HCT116 (cell line): ENCODE results near the gene SUSD6. TPM values are rescaled to one million over a fixed set of nuclear protein-coding genes. Genes with fewer than 3 reads are reported as not detected.

Experiments used
- ATAC-seq: fragments of 200-7000 bp; cut with Tn5 transposase; 2 replicates; pipeline ENCODE4 v1.9.1; 2020; ENCODE audit warnings: mild to moderate bottlenecking, moderate library complexity
- BruUV-seq: library from RNA; stranded (reverse); fragments of 400-500 nt; replicated peaks from 2 replicates; lab custom pipeline; 2021; lab: Mats Ljungman, UMichigan
- CTCF ChIA-PET: fragments of 300-600 bp; sonication (Branson Sonifier 250); formaldehyde crosslinking; loops from one replicate; lab custom pipeline; 2021; ENCODE audit warnings: antibody characterized with exemption; lab: Charles Lee
- POLR2A ChIA-PET: fragments of 300-600, 350-600 bp; sonication (Branson Sonifier 250); formaldehyde crosslinking; loops from one replicate; lab custom pipeline; 2021; ENCODE audit warnings: antibody characterized with exemption; lab: Charles Lee
- RAD21 ChIA-PET, 2 experiments: fragments of 300-600 bp; sonication (Branson Sonifier 250); formaldehyde crosslinking; loops; one replicate each; lab custom pipeline; 2023; ENCODE audit warnings: low total read pairs in 2 of 2; ENCODE audit not compliant: uncharacterized antibody in 2 of 2, unreplicated experiment in 2 of 2, low non-redundant PET in 1 of 2; lab: Charles Lee
- DNase-seq: peaks from one replicate; pipeline ENCODE4 v3.0.0-alpha.2; 2010; ENCODE audit warnings: low read depth, low spot score
- H2AFZ ChIP-seq: fragments of 200-600 bp; shearing (Covaris generic), sonication (generic); 2 replicates; pipeline ENCODE4 v1.6.1; 2017; ENCODE audit warnings: low read depth, mixed run types, mixed read lengths, antibody characterized with exemption, low read length; ENCODE audit not compliant: poor library complexity, severe bottlenecking
- H3K27ac ChIP-seq: 2 replicates; pipeline ENCODE4 v1.5.1; 2012; ENCODE audit warnings: low read depth, low read length
- H3K27me3 ChIP-seq: fragments of 200-600 bp; sonication (generic); 2 replicates; pipeline ENCODE4 v1.6.1; 2016; ENCODE audit warnings: mixed run types, low read length, mixed read lengths; ENCODE audit not compliant: insufficient read depth
- H3K36me3 ChIP-seq, 2 experiments: fragments of 200-500 bp in 1 of 2; fragments of 200-600 bp in 1 of 2; sonication (Bioruptor generic) in 1 of 2; sonication (generic) in 1 of 2; 2 replicates each; pipeline versions ENCODE4 v1.5.1 to v1.6.1; 2014 to 2016; ENCODE audit warnings: low read length in 2 of 2, inconsistent platforms in 1 of 2, mixed read lengths in 1 of 2, mixed run types in 1 of 2; ENCODE audit not compliant: insufficient read depth in 2 of 2, control insufficient read depth in 1 of 2
- H3K4me1 ChIP-seq, 2 experiments: fragments of 200-600 bp in 1 of 2; sonication (generic) in 1 of 2; 2 replicates each; pipeline versions ENCODE4 v1.5.1 to v1.6.1; 2012 to 2017; ENCODE audit warnings: low read length in 2 of 2, inconsistent platforms in 1 of 2, mild to moderate bottlenecking in 1 of 2, mixed read lengths in 1 of 2, mixed run types in 1 of 2, moderate library complexity in 1 of 2; ENCODE audit not compliant: insufficient read depth in 2 of 2, control insufficient read depth in 1 of 2
- H3K4me2 ChIP-seq: fragments of 200-600 bp; sonication (generic); 2 replicates; pipeline ENCODE4 v1.6.1; 2017; ENCODE audit warnings: mixed run types, low read length, mixed read lengths
- H3K4me3 ChIP-seq, 2 experiments: fragments of 200-600 bp in 1 of 2; sonication (generic) in 1 of 2; replicated peaks in 1 of 2; 2 replicates each; pipeline ENCODE4 v1.5.1; 2011 to 2016; ENCODE audit warnings: low read length in 2 of 2, control low read depth in 1 of 2, low read depth in 1 of 2, mild to moderate bottlenecking in 1 of 2, mixed read lengths in 1 of 2, mixed run types in 1 of 2
- H3K79me2 ChIP-seq: fragments of 200-600 bp; sonication (generic); 2 replicates; pipeline ENCODE4 v1.6.1; 2017; ENCODE audit warnings: mild to moderate bottlenecking, mixed run types, low read length, moderate library complexity, mixed read lengths; ENCODE audit not compliant: insufficient read depth
- H3K9ac ChIP-seq: fragments of 200-600 bp; sonication (generic); 2 replicates; pipeline ENCODE4 v1.6.1; 2016; ENCODE audit warnings: low read length, mixed read lengths
- H3K9me2 ChIP-seq: fragments of 200-600 bp; sonication (generic), shearing (Covaris generic); 2 replicates; pipeline ENCODE4 v1.6.1; 2017; ENCODE audit warnings: mixed run types, mild to moderate bottlenecking, moderate library complexity; ENCODE audit not compliant: insufficient read depth
- H3K9me3 ChIP-seq, 2 experiments: fragments of 200-500 bp in 1 of 2; fragments of 200-600 bp in 1 of 2; sonication (Bioruptor generic) in 1 of 2; sonication (generic) in 1 of 2; 2 replicates each; pipeline ENCODE4 v1.6.1; 2014 to 2017; ENCODE audit warnings: low read length in 2 of 2, mixed read lengths in 2 of 2, inconsistent platforms in 1 of 2, low read depth in 1 of 2, mild to moderate bottlenecking in 1 of 2, mixed run types in 1 of 2, moderate library complexity in 1 of 2; ENCODE audit not compliant: control insufficient read depth in 1 of 2, insufficient read depth in 1 of 2
- H4K20me1 ChIP-seq: fragments of 200-600 bp; sonication (generic), shearing (Covaris generic); 2 replicates; pipeline ENCODE4 v1.6.1; 2017; ENCODE audit warnings: mixed run types, mild to moderate bottlenecking, moderate library complexity; ENCODE audit not compliant: insufficient read depth
- CBX3 ChIP-seq: IDR thresholded peaks from 2 replicates; pipeline ENCODE4 v1.6.1; 2012; ENCODE audit warnings: low read depth
- CEBPB ChIP-seq: IDR thresholded peaks from 2 replicates; pipeline ENCODE4 v1.6.1; 2012; ENCODE audit warnings: low read depth
- EGR1 ChIP-seq: IDR thresholded peaks from 2 replicates; pipeline ENCODE4 v1.6.1; 2012; ENCODE audit warnings: low read depth
- ELF1 ChIP-seq: IDR thresholded peaks from 2 replicates; pipeline ENCODE4 v1.6.1; 2012; ENCODE audit warnings: low read depth, borderline replicate concordance
- EZH2phosphoT487 ChIP-seq: fragments of 200-600 bp; IDR thresholded peaks from 2 replicates; pipeline ENCODE4 v1.6.1; 2018; ENCODE audit warnings: antibody characterized with exemption, borderline replicate concordance
- FOSL1 ChIP-seq: IDR thresholded peaks from 2 replicates; pipeline ENCODE4 v1.6.1; 2012; ENCODE audit warnings: low read depth
- JUND ChIP-seq: IDR thresholded peaks from 2 replicates; pipeline ENCODE4 v1.6.1; 2012
- MAX ChIP-seq: IDR thresholded peaks from 2 replicates; pipeline ENCODE4 v1.6.1; 2012
- POLR2A ChIP-seq: IDR thresholded peaks from 2 replicates; pipeline ENCODE4 v1.7.0; 2011; ENCODE audit warnings: borderline replicate concordance; ENCODE audit not compliant: insufficient read depth, insufficient read length; ENCODE audit errors: extremely low read depth
- RAD21 ChIP-seq: IDR thresholded peaks from 2 replicates; pipeline ENCODE4 v1.6.1; 2012; ENCODE audit warnings: low read depth, mild to moderate bottlenecking
- SIN3A ChIP-seq: IDR thresholded peaks from 2 replicates; pipeline ENCODE4 v1.6.1; 2012; ENCODE audit warnings: low read depth
- SP1 ChIP-seq: IDR thresholded peaks from 2 replicates; pipeline ENCODE4 v1.6.1; 2012; ENCODE audit warnings: low read depth
- SRF ChIP-seq: IDR thresholded peaks from 2 replicates; pipeline ENCODE4 v1.6.1; 2012; ENCODE audit warnings: low read depth
- TCF7L2 ChIP-seq: IDR thresholded peaks from 2 replicates; pipeline ENCODE4 v1.7.0; 2011; ENCODE audit warnings: borderline replicate concordance, inconsistent platforms; ENCODE audit not compliant: insufficient read depth, insufficient read length; ENCODE audit errors: extremely low read depth
- YY1 ChIP-seq: IDR thresholded peaks from 2 replicates; pipeline ENCODE4 v1.6.1; 2011; ENCODE audit warnings: low read length, low read depth, moderate library complexity, mild to moderate bottlenecking; ENCODE audit not compliant: insufficient replicate concordance; ENCODE audit errors: extremely low read depth
- ZBTB33 ChIP-seq: IDR thresholded peaks from 2 replicates; pipeline ENCODE4 v1.6.1; 2011; ENCODE audit warnings: mild to moderate bottlenecking, low read length, moderate library complexity; ENCODE audit not compliant: insufficient replicate concordance; ENCODE audit errors: extremely low read depth
- intact Hi-C: fragments of 100-400 bp; cut with micrococcal nuclease; formaldehyde crosslinking; loops from 2 replicates; pipeline ENCODE4 v1.10.0; 2022
- total RNA-seq: library from RNA; stranded (reverse); gene quantifications from one replicate; pipeline ENCODE4 v1.2.1, GENCODE V29; 2021; ENCODE audit not compliant: unreplicated experiment

SUSD6 gene
- total RNA-seq, 1 experiment from 2014 or later, result 6.4 TPM

DNA sequence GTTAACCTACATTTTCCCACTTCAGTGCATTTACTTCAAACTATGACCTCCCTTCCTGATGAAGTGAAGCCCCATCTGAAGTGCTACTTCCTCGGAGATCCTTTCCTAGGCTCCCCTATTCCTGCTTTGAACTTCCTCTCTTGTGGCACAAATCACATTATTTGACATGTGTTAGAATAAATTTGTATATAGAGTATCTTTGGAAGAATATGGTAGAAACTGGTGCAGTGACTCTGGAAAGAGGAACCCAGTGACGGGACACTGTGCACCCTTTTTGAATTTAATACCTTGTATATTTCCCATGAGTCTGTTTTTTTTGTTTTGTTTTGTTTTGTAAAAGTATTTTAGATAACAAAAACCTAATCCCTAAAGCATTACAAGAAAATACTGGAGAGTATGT is 89.2 kb downstream of the SUSD6 start:
- TF ChIP-seq CBX3, result no peak
- TF ChIP-seq ELF1, result no peak
- no peak for TF ChIP-seq SP1
- no peak for TF ChIP-seq RAD21
- no peak for TF ChIP-seq EZH2phosphoT487
- no peak for TF ChIP-seq EGR1
- no peak for TF ChIP-seq POLR2A
- TF ChIP-seq SIN3A, result no peak
- TF ChIP-seq JUND, result no peak
- TF ChIP-seq, all 23 proteins: peak for 0
- H3K9me2 ChIP-seq, result no peaks in the 10 kb centered on the region
- DNase-seq (no peak), ATAC-seq (no peak)
- H3K79me2 ChIP-seq, result no peaks in the 10 kb centered on the region
- ChIA-PET CTCF (no interaction called here), POLR2A (no interaction called here), RAD21 (no interaction called here)
- H3K27ac ChIP-seq, result no peak overlapping the region
- no peaks in the 10 kb centered on the region for H3K9me3 ChIP-seq
- intact Hi-C loops, result no loop called here
- H3K27me3 ChIP-seq, result no peaks in the 10 kb centered on the region
- H4K20me1 ChIP-seq, result no peaks in the 10 kb centered on the region
- peaks cover 0 to 4% of the 10 kb centered on the region in 2 experiments; a peak in 1 of 4 replicates for H3K4me1 ChIP-seq
- no peak overlapping the region for H3K4me3 ChIP-seq
- no TSS peak for BruUV-seq
- no peak overlapping the region for H2AFZ ChIP-seq
- no peaks in the 10 kb centered on the region for H3K36me3 ChIP-seq
- H3K9ac ChIP-seq, result no peak overlapping the region
- no peak overlapping the region for H3K4me2 ChIP-seq

- intact Hi-C loops, result no loop called here
- Histone ChIP-seq H3K9me3 (no peaks in the 10 kb centered on the region), H3K4me1 (no peaks in the 10 kb centered on the region), H3K9ac (no peak overlapping the region), H3K9me2 (no peaks in the 10 kb centered on the region), H3K4me2 (no peak overlapping the region), H3K27me3 (no peaks in the 10 kb centered on the region), H3K27ac (no peak overlapping the region), H4K20me1 (no peaks in the 10 kb centered on the region), H3K4me3 (no peak overlapping the region), H3K79me2 (no peaks in the 10 kb centered on the region), H2AFZ (no peak overlapping the region), H3K36me3 (no peaks in the 10 kb centered on the region)
- POLR2A ChIA-PET, result no interaction called here
- CTCF ChIA-PET, result no interaction called here
- no peak for DNase-seq
- RAD21 ChIA-PET, result no interaction called here
- TF ChIP-seq ZBTB33, result no peak
- no peak for TF ChIP-seq SP1
- TF ChIP-seq POLR2A, result no peak
- no peak for TF ChIP-seq RAD21
- TF ChIP-seq CEBPB, result no peak
- no peak for TF ChIP-seq CBX3
- no peak for TF ChIP-seq YY1
- no peak for TF ChIP-seq FOSL1
- TF ChIP-seq SRF, result no peak
- TF ChIP-seq EZH2phosphoT487, result no peak
- no peak for TF ChIP-seq EGR1
- no peak for TF ChIP-seq TCF7L2
- no peak for TF ChIP-seq MAX
- no peak for ATAC-seq
- BruUV-seq, result no TSS peak
These were observed 89.9 kb downstream of the SUSD6 start for GRCh38 chr14:69701291-69701690.
